ENCODE measurements around the gene NFATC2. TPM values are rescaled to one million over a fixed set of nuclear protein-coding genes. Genes with fewer than 3 reads are reported as not detected.

NFATC2 gene
- total RNA-seq, 1 experiment from 2014 or later = 6.3 TPM

DNA sequence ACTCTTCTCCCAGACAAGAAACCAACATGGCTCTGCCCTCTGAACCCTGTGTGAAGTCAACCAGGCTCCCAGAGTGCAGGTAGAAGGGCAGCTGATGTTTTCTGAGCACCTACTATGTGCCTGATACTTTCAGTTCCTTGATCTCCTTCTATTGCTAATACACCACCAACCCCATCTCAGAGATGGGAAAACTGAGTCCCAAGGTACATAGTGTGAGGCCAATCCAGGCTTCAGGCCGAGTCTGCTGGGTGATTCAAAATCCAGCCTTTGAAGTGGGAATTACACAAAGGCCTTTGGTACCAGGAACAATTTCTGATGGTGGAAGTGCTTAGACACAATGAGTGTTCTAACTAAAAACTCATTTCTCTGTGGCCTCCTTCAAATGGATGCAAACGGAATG lies 96.3 kb downstream of the NFATC2 start:
- no peak for DNase-seq
- H4K20me1 ChIP-seq (ENCODE audit: insufficient read depth) = no peaks in the 10 kb centered on the region
- intact Hi-C loops (cut with micrococcal nuclease; ENCODE audit: unreplicated experiment) = loop anchor here (1.0 kb wide), 1 partner anchor 57 kb away; no protein-coding TSS in a partner anchor
- no peak overlapping the region for H2AFZ ChIP-seq
- H3K9me2 ChIP-seq (ENCODE audit: insufficient read depth) = no peaks in the 10 kb centered on the region
- H3K4me2 ChIP-seq = peak overlapping the region; percentile 72
- no TSS peak for BruUV-seq (replicated peaks)
- CTCF ChIA-PET = no interaction called here
- H3K36me3 ChIP-seq (ENCODE audit: low read depth) = no peaks in the 10 kb centered on the region
- POLR2A ChIA-PET (ENCODE audit: unreplicated experiment) = no interaction called here
- H3F3A ChIP-seq (ENCODE audit: insufficient read depth, low read depth) = peaks cover 36% of the 10 kb centered on the region
- no peak overlapping the region for H3K4me3 ChIP-seq
- H3K4me1 ChIP-seq (replicated peaks; ENCODE audit: insufficient read depth) = peaks cover 28% of the 10 kb centered on the region
- TF ChIP-seq EZH2 (IDR thresholded peaks at IDR 0.05; ENCODE audit: low read depth) (no peak), CTCF (conservative IDR thresholded peaks at IDR 0.05) (no peak)
- no peaks in the 10 kb centered on the region for H3K79me2 ChIP-seq (ENCODE audit: low read depth)
- H3K27me3 ChIP-seq (ENCODE audit: insufficient read depth, low read depth) = no peaks in the 10 kb centered on the region
- H3K27ac ChIP-seq = peak overlapping the region; percentile 76
- no peaks in the 10 kb centered on the region for H3K9me3 ChIP-seq (ENCODE audit: insufficient read depth, low read depth)

- Histone ChIP-seq H3K36me3 (ENCODE audit: low read depth) (no peaks in the 10 kb centered on the region), H3K4me1 (replicated peaks; ENCODE audit: insufficient read depth) (peaks cover 28% of the 10 kb centered on the region), H3K79me2 (ENCODE audit: low read depth) (no peaks in the 10 kb centered on the region), H3K9me2 (ENCODE audit: insufficient read depth) (no peaks in the 10 kb centered on the region), H3F3A (ENCODE audit: insufficient read depth, low read depth) (peaks cover 31% of the 10 kb centered on the region), H3K4me2 (no peak overlapping the region; the same call in 1 of the 2 replicates), H4K20me1 (ENCODE audit: insufficient read depth) (no peaks in the 10 kb centered on the region), H2AFZ (no peak overlapping the region), H3K27me3 (ENCODE audit: insufficient read depth, low read depth) (no peaks in the 10 kb centered on the region), H3K9me3 (ENCODE audit: insufficient read depth, low read depth) (no peaks in the 10 kb centered on the region), H3K27ac (peak overlapping the region; percentile 76; the same call in 1 of the 2 replicates), H3K4me3 (no peak overlapping the region)
- intact Hi-C loops (cut with micrococcal nuclease; ENCODE audit: unreplicated experiment) = no loop called here
- TF ChIP-seq EZH2 (IDR thresholded peaks at IDR 0.05; ENCODE audit: low read depth) (no peak), CTCF (conservative IDR thresholded peaks at IDR 0.05) (no peak)
- CTCF ChIA-PET = no interaction called here
- DNase-seq = no peak
- no TSS peak for BruUV-seq (replicated peaks)
- POLR2A ChIA-PET (ENCODE audit: unreplicated experiment) = no interaction called here
Observed at GRCh38 chr20:51445591-51445990, 96.9 kb downstream of the NFATC2 start.

- Histone ChIP-seq H4K20me1 (ENCODE audit: insufficient read depth) (no peaks in the 10 kb centered on the region), H3K9me2 (ENCODE audit: insufficient read depth) (no peaks in the 10 kb centered on the region), H3K4me1 (replicated peaks; ENCODE audit: insufficient read depth) (peaks cover 28% of the 10 kb centered on the region), H3K27ac (no peak overlapping the region), H3K9me3 (ENCODE audit: insufficient read depth, low read depth) (no peaks in the 10 kb centered on the region), H3K36me3 (ENCODE audit: low read depth) (no peaks in the 10 kb centered on the region), H3K79me2 (ENCODE audit: low read depth) (no peaks in the 10 kb centered on the region), H2AFZ (no peak overlapping the region), H3K27me3 (ENCODE audit: insufficient read depth, low read depth) (no peaks in the 10 kb centered on the region), H3F3A (ENCODE audit: insufficient read depth, low read depth) (peaks cover 35% of the 10 kb centered on the region), H3K4me3 (no peak overlapping the region), H3K4me2 (no peak overlapping the region)
- no TSS peak for BruUV-seq (replicated peaks)
- POLR2A ChIA-PET (ENCODE audit: unreplicated experiment) = no interaction called here
- CTCF ChIA-PET = no interaction called here
- intact Hi-C loops (cut with micrococcal nuclease; ENCODE audit: unreplicated experiment) = no loop called here
- no peak for TF ChIP-seq CTCF (conservative IDR thresholded peaks at IDR 0.05)
- no peak for TF ChIP-seq EZH2 (IDR thresholded peaks at IDR 0.05; ENCODE audit: low read depth)
- no peak for DNase-seq
Observed at GRCh38 chr20:51444922-51445438, 97.5 kb downstream of the NFATC2 start.

Data from PC-9 (cell line).